ENCODE measurements around the gene BRINP2.
A peak's percentile ranks its signal among the peaks of the same experiment; 100 is the strongest.

Gene BRINP2, protein sequence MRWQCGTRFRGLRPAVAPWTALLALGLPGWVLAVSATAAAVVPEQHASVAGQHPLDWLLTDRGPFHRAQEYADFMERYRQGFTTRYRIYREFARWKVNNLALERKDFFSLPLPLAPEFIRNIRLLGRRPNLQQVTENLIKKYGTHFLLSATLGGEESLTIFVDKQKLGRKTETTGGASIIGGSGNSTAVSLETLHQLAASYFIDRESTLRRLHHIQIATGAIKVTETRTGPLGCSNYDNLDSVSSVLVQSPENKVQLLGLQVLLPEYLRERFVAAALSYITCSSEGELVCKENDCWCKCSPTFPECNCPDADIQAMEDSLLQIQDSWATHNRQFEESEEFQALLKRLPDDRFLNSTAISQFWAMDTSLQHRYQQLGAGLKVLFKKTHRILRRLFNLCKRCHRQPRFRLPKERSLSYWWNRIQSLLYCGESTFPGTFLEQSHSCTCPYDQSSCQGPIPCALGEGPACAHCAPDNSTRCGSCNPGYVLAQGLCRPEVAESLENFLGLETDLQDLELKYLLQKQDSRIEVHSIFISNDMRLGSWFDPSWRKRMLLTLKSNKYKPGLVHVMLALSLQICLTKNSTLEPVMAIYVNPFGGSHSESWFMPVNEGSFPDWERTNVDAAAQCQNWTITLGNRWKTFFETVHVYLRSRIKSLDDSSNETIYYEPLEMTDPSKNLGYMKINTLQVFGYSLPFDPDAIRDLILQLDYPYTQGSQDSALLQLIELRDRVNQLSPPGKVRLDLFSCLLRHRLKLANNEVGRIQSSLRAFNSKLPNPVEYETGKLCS

DNA sequence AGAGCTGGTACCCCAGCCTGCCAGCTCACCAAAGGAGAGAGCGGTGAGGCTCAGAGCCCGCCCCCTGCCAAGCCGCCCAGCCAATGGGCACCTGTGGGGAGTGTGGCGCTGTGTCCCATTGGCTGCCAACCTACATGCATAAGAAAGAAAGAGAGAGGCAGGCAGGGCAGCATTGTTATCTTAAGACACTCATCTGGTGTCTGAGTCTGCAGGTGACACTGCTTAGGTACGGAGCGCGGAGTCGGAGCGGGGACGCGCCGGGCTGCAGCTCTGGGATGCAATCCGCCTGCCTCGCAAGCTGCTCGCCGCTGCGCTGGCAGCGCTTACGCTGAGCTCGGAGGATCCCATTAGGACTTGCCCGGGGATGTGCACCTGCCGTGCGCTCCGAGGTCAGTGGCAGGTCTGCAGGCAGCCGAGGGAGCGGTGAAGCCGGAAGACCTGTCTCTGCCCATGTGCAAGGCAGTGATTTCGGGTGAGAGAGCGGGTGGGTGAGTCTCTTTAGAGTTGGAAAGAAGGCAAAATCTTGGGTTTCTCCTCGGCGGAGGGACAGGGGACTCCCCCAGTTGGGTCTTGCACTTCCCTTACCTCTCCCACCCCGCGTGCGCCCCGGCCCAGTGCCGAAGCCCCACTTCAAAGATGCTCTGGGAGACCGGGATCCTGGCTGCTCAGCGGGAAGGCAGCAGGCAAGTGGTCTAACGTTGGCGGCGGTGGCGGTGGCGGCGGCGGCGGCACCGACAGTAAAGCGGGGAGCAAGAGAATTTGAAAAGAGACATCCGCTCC is at the start of gene BRINP2:
BRINP2 (plus strand) TSS at position 203 of the 780 bp plus-strand sequence. CDS start 58,919 bp downstream, outside the sequence.
- DNase-seq = peak; percentile 67

DNA sequence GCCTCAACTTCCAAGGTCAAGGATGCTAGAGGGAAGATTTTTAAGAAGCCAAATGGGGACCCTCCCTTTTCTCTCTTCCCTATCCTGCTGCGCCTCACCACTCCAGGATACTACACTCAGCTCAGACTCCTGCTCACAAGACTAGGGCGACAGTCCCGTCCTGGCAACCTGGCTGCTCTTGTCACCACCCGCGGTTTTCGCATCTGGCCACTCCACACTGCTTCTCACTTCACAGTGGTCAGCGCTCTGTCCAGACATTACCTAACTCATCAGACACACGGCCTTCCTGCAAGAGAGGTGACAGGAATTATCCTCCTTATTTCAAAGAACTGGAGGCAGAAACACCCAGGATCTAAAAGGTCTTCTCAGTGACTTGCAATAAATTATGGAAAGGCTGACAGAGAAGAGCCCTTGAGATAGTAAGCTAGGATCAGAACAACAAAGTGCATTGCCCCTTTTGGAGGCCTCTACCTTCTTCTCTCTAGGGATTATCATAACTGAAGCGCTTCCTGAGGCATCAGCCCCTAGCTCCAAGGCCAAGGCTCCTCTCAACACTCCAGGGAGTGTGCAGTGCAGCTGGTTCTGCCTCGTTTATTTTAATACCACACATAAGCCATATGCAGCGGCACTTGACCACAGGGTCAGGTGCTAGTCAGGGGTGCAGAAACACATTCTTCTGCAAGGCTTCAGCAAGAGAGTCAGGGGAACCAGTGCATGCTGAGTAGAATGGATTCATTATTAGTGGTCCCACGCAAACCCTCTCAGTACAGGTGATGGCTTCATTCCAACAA is 48.1 kb upstream of the BRINP2 start:
- DNase-seq = peak; percentile 4

DNA sequence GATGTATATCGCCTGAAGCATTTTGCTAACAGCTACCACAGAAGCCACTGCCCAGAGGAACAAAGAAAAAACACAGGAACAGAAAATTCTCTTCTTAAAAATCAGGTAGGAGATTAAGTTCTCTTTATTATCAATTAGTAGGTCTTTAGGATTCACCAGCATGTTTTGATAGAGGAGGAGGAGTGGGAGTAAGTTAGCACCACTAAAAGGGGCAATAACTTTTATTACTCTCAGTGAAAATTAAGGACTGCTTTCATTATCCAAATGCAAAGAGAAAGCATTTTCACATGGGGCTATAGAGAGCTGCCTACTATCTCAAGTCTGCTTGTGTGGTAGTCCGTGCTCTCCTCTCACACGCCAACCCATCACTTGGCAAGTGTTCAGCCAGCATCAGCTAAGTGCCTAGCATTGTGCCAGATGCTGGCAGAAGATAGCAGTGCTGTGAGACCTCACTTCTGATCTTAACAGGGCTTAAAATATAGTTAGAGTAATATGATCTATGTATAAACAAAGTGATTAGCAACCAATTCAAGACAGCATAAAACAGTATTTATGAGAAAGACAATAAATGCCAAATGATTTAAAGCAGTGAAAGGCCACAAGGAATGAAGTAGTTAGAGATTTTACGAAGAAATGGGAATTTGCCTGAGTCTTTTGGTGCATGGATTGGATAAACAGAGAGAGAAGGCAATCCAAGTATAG is 46.0 kb upstream of the BRINP2 start:
- no peak for DNase-seq

DNA sequence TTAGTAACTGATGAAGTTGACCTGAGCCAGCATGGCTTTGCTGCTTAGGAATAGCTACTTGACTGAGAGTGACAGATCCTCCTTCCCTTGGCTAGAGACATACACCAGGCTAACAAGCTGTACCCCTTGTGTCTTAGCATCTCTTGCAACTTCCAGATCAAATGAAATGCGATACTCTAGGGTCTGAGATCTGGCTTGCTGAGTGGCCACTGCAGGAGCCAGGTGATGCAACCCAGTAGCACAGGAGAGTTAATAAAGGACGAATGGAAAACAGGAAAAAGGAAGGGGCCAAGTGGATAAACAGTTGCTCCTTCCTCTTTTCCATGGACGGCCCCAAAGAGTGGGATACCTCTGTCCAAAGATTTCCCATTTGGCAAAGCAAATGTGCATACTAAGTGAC is 44.5 kb upstream of the BRINP2 start:
- no peak for DNase-seq

DNA sequence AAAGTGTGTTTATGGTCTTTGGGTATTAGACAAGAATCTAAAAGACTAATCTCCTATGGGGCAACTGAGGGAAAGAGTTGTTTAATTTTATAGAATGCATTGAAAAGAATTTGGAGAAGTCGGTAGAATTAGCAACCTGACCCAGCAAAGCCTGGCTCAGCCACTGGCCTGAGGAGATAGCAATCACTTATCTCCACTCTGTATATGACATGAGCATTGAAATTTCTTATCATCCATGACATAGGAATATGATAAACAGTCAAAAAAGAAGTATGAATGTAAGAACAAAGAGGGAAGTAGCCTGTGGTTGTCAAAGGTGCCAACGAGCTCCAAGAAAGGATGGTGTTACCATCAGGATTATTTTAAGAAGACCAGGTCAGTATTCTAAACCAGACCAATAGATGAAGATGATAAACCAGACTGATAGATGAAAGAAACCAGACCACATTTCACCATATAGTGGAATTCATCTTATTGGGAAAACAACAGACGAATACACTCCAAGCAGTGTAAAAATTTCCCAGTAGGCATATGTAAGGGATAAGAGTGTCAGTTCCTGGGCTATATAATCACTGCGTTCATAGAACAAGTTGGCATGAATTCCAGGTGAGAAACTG is 42.0 kb upstream of the BRINP2 start:
- no peak for DNase-seq

DNA sequence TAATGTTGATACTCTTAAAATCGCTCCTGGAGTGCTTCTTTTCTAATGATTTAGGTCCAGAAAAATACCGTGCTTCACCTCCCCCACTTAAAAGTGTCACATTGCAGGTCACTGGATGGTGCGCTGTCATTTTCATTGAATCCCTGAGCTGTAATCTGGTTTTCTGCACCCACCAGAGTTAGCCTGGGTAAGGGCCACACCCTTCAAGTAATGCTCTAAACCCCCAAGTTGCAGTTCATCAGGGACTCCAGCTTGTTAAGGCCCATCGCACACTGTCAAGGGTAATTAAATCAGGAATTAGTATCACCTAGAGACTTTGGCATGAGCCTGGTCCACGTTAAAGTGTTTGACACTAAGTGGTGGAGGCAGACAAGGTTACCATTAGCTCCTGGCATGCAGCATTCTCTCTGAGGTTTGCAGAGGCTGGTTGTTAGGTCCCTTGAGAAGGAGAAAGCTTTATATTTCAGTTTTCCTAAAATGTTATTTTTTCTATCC is 40.3 kb upstream of the BRINP2 start:
- peak; percentile 12 for DNase-seq

DNA sequence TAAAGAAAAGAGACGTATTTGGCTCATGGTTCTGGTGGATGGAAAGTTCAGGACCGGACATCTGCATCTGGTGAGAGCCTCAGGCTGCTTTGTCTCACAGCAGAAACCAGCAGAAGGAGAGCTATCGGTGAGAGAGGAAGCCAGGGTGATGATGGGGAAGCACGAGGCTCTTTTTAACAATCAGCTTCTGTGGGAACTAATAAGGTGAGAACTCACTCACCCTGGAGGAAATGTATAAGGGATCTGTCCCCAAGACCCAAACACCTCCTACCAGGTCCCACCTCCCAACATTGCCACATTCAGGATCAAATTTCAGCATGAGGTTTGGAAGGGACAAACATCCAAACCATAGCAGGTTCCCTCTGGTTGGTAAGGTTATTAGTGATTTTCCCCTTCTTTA is 39.0 kb upstream of the BRINP2 start:
- no peak for DNase-seq

DNA sequence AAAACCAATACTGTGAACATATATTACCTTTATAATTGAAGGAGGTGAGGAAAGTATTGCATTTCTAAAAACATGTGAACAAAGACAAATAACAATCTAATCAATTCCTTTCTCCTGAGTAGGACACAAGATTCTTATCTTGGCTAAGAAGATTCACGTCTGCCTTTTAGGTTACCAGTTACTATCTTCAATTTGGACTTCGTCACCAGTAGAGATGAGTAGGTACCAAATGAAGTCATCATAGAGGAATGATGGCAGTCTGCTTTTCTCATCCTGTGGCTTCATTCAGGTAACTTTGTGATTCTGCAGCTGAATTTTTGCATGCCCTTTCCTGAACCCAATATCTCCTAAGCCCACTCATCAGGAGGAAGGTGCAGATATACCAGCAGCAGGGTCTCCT is 38.6 kb upstream of the BRINP2 start:
- no peak for DNase-seq

DNA sequence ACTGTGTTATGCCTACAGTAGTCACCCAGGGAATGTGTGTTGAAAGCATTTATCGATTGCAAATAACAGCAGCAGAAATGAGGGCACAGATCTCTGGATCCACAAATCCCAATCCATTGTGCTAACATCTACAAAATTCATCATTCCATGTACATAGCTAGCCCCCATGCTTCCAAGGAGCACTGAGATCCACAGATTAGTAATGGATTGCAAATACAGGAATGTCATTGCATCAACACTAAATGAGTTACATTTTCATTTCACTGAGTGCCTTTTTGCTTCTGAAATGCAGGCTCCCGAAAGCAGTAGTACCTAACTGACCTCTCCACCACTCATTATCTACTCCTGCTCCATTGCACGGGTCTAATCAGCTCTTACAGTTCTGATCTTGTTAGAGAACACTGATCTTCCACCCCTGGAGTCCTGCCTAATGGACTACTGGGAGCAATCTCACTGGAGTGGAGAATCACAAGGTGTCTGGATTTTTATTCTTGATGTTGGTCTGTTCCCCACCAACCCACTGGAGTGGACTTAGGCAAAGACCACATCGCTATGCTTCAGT is 36.7 kb upstream of the BRINP2 start:
- DNase-seq = no peak

DNA sequence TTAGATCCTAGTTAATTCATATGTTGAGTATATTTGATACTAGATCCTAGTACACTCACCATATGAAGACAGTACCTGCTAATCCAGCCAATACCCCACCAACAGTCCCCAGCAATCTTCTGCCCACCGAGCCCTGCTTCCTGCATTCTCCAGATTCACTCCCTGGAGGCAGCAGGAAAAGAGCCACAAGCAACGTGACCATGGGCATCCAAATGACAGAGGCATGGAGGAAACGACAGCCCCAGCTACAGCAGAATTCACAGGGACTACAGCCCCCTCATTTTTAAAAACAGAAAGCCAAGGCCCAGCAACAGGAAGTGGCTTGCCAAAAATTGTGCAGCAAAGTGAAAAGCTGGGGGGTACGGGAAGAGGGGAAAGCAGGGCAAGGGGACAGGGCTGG is 35.5 kb upstream of the BRINP2 start:
- no peak for DNase-seq

DNA sequence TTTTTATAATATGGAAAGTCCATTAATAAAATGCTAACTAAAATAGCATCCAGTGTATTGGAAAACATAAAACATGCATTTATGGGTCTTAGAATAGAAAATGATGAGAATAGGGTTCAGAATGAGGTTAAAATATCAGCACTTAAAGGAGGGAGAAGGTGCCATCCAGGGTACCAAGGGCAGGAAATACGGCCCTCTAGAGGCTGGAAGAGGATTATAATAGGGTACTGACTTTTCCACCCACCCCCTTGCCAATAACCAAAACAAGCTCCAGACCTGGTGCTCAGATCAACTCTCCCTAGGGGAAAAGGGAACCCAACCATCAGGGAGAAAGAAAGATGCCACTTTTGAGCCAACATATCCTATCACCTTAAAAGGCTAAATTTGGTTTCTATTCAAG is 32.9 kb upstream of the BRINP2 start:
- DNase-seq = no peak

DNA sequence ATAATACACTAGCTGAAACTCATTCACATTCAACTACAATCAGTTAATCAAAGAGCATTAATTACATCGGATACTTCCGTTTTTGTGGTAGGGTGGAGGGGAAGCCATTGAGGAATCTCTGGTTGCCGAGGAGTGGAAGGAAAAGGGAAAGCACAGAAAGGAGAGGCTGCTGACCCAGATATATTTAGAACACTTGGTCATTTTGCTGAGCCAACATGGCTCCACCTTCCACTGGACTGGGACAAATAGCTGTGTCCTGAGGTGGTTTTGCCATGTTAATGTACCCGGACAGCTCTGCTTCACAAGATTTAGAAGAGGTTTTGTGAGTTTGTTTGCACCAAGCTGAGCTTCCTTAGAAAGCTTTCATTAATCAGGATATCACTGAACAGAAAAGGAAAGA is 32.4 kb upstream of the BRINP2 start:
- DNase-seq = no peak

DNA sequence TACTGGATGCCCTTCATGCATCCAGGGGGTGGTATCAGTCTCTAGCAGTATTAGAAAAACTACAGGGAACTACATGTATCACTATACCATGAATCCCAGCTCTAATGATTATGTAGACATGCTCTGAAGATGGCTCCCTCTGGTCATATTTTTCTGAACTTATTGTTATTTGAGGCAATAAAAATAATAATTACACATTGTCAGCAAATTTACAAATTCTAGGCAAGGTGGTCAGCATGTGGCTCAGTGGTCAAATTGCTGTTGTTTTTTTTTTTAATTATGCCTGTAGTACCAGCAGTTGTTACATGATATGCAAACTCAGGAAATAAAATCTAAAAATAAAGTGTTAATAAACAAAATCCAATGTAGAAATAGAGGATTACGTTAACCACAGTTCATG is 28.7 kb upstream of the BRINP2 start:
- DNase-seq = no peak

DNA sequence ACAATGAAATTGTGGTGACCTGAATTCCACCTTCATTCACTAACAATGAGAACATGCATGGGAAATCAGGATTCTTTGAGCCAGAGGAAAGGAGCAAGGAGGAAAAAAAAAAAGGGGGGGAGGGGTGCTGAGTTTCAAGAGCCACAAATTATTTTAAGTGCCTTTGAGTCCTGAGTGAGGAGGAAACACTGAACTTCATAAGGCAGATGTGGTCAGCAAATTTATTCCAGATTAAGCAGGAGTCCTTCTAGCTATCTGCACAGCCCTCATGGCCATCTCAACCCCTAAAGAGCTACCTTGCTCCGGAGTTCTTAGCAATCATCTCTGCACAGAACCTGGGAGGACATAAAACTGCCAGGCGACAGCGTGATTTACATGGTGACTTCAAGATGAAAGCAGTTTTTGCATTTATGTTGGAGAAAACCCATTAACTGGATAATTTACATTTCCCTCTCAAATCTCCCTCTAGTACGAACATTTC is 27.9 kb upstream of the BRINP2 start:
- no peak for DNase-seq

DNA sequence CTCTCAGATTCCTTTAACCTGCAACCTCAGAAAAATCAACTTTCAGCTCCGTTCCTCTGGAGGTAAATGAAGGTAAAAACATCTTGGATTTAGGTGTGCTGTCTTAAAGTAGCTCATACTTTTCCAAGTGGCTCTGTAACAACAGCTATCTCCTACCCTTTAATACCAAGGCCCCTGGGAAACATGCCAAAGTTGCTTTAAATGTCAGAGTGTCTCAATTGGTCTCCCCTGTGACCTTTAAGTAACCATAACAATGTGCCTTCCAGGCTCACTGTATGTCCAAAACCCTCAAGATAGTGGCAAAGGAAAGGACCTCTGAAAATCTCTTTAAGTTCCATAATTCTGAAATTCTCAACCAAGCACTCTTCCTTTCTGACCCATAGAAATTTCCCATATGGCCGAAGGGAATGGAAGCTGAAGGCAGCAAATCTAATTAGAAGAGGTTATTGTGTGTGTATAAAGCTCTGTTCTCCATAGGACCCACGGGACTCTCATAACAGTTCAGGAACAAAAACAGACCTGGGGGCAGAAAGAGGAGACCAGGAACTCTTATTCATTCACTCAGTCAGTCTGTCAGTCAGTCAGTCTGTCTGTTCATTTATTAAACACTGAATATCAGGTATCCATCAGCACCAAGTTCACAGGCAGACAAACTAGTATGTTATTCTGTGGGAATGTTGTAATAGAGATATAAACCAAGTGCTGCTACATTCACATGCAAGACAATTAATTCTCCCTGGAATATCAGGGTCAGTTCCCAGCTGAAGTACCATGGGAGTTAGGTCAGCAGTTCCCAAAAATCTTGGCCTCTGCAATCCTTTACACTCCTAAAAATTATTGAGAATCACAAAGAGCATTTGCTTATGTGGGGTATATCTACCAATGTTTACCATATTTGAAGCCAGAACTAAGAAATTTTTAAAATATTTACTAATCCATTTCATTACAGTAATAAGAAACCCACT is 25.4 kb upstream of the BRINP2 start:
- DNase-seq = no peak

DNA sequence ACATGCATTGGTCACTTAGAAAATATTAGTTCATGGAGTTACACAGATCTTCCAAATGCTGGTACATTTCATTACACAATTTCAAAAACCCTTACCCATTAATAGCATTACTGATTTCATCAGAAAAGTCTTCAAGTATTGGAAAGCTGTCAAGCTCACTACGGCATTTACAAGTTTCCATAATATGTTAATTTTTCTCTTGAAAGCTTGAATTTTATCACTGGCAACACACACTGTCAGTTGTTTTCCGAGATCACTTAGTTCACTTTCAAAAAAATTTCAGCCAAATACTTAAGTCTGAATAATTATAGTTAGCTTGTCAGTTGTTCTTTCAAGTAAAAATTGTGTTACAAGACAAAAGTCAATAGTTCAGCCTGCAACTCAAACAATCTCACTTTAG is 24.3 kb upstream of the BRINP2 start:
- DNase-seq = no peak

DNA sequence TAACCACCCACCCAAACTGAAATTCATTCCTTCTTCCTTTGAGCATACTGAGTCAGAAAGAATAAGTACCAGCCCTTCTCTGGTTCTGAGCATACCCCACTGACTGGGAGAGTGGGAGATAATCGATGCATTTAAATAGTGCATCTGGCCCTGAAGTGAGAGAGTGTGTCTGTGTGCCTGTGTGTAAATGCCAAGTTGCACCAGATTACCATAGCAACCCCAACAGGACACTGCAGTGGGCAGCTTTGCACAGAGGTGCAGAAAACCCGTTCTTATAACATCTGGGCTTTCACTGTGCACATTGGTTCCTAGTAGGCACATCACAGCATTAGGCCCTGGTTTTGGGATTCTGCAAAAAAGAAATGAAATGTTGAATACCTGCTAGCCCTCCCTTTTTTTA is 8.5 kb upstream of the BRINP2 start:
- DNase-seq = no peak

DNA sequence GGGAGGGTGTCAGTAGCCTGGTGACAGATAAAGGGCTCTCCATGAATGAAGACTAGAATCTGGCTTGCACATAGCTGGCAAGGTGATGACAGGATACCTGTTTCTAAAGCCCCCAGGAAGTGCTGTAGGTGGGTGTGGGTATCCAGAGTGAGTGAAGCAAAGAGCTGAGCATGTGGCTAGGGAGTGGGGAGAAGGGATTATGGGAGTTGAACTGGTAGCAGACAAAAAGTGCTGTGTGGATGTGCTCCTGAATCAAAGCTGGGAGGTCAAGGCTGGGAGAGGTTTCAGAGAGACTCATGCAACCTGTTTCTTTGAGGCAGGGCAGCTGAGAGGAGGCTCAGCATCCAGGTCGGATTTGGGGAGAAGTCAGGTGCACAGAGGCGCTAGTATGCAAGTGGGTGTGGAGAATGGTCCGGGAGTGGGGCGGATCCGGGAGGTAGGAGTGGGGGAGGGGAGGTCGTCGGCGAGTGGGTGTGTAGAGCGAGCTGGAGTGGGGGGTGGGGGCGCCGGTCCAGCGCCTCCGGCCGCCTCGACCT is 6.8 kb upstream of the BRINP2 start:
- DNase-seq = no peak

DNA sequence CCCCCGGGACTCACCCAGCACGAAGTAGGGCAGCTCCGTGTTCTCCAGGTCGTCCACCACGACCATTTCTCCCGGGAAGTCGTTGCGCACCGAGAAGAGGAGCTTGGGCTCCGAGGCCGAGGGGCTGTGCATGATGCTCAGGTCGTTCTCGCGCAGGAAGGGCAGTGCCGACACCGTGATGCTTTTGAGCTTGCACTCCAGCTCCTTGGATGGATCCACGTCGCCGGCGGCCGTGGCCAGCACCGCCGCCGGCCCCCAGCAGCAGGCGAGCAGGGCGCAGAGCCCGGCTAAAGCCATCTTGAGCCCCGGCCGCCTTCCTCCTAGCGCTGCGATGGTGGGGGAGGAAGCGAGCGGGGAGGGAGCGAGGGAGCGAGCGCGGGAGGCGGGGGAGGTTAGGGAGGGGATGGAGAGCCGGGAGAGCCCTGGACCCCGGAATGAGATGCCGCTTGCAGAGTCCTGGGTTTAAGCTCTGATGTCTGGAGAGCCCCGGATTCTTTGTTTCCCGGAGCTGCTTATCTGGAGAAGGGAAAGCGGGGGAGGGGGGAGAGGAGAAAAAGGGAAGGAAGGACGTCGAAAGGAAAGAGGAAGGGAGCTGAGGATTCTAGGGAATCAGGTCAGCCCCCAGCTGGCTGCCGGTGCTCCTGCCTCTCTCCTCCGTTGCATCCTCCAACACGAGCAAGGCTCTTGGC is 6.2 kb upstream of the BRINP2 start, which contains the start of gene ASTN1:
ASTN1 (minus strand) TSS at position 333 of the 689 bp plus-strand sequence; CDS start at position 297, 36 bp downstream.
- no peak for DNase-seq

Data from kidney glomerular epithelial cell (primary cell).